Spleen (tissue), 7 donors: Measurements from ENCODE around the gene ZNF292.

Experiments used
- POLR2A ChIP-seq, 3 donors: fragments of 450-650 bp; IDR thresholded peaks; one replicate each; pipeline ENCODE4 v1.5.1; 2017; ENCODE audit warnings: antibody characterized with exemption in 3 of 3, mild to moderate bottlenecking in 1 of 3
- POLR2AphosphoS5 ChIP-seq, 3 donors: sonication (generic); formaldehyde crosslinking; IDR thresholded peaks; one replicate each; pipeline ENCODE4 v1.5.1; 2017; ENCODE audit warnings: antibody characterized with exemption in 3 of 3
- TF ChIP-seq, protein P1 (sequence below), 11 experiments: fragments of 200-600 bp in 7 of 11; fragments of 450-650 bp in 4 of 11; sonication (generic) in 4 of 11; IDR thresholded peaks in 8 of 11; conservative IDR thresholded peaks in 3 of 11; 1 replicate in 7 of 11; 2 replicates in 4 of 11; pipeline versions ENCODE4 v1.4.0 to v1.8.0; 2016 to 2021; ENCODE audit warnings: antibody characterized with exemption in 11 of 11, inconsistent platforms in 4 of 11, mild to moderate bottlenecking in 1 of 11
- donor health status: DM: no; HTN: no; CAD: no; lungs with moderate emphysema.
- donor health status: DM: no; HTN: no; CAD: no.
- donor health status: DM: no; HTN: no; CAD: no.

DNA sequence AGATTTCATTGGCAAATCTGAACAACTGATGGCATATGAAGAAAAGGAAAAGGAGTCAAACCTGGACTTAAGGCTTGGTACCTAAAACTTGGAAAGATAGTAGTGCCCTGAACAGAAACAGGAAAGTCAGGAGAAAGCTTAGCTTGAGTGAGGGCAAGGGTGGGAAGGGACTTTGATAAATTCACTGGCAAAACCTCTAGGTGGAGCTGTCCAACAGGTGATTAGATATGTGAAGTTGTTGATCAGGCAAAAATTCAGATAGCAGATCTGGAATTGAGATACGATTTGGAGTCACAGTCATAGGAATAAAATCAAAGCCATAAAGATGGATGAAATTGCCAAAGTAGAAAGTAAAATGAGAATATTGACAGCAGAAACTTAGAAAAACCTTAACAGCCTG lies 16.1 kb upstream of the ZNF292 start:
- no peak for TF ChIP-seq POLR2A (IDR thresholded peaks at IDR 0.05)
- TF ChIP-seq, protein P1, sequence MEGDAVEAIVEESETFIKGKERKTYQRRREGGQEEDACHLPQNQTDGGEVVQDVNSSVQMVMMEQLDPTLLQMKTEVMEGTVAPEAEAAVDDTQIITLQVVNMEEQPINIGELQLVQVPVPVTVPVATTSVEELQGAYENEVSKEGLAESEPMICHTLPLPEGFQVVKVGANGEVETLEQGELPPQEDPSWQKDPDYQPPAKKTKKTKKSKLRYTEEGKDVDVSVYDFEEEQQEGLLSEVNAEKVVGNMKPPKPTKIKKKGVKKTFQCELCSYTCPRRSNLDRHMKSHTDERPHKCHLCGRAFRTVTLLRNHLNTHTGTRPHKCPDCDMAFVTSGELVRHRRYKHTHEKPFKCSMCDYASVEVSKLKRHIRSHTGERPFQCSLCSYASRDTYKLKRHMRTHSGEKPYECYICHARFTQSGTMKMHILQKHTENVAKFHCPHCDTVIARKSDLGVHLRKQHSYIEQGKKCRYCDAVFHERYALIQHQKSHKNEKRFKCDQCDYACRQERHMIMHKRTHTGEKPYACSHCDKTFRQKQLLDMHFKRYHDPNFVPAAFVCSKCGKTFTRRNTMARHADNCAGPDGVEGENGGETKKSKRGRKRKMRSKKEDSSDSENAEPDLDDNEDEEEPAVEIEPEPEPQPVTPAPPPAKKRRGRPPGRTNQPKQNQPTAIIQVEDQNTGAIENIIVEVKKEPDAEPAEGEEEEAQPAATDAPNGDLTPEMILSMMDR (IDR thresholded peaks at IDR 0.05 in 8 of 11, conservative IDR thresholded peaks at IDR 0.05 in 3 of 11): peak; percentile 58 to 87 (median 79)
- no peak for TF ChIP-seq POLR2AphosphoS5 (IDR thresholded peaks at IDR 0.05)
